CD4-positive, alpha-beta T cell treated with Interleukin-6 for 4 hours (primary cell): ENCODE measurements around the gene CCDC70.

Experiments used
- DNase-seq: peaks from one replicate; pipeline ENCODE4 v3.0.0-alpha.2; 2020; ENCODE audit warnings: mixed read lengths

CCDC70 gene

GRCh38 chr13:51912091-51912490 lies 50.3 kb downstream of the CCDC70 start:
- DNase-seq = no peak

GRCh38 chr13:51912511-51913225 lies 50.9 kb downstream of the CCDC70 start:
- no peak for DNase-seq

GRCh38 chr13:51913421-51914136 lies 51.8 kb downstream of the CCDC70 start:
- DNase-seq = no peak

- no peak for DNase-seq
Observed at GRCh38 chr13:51914137-51914493, 52.3 kb downstream of the CCDC70 start.
